Putamen (tissue), 1 donor: ENCODE measurements around the gene FRMD4A.
"Not testable (repeated sequence)": the region's sequence is repeated elsewhere in the genome, so short reads cannot be mapped to it uniquely, and the experiment has no call there.

ENCODE experiments used
- DNase-seq: peaks from one replicate; pipeline ENCODE4 v3.0.0-alpha.2; 2016; ENCODE audit warnings: low spot score

The FRMD4A gene

DNA sequence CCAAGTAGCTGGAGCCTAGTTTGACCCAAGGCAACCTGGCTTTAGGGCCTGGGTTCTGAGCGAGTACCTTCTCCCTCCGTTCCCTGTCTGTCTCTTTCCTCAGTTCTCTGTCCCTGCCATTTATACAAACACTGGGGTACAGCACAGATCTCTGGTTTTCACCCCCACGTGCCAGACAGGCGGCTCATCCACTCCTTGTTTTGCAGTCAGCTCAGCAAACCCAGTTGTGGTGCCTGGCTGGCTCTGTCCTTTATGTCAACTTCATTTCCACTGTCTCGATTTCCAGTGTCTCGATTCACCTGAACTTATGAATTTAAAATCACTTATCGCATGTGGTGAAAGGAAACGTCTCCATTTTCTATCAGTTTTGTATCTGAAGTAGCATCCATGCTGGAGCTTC lies 230.8 kb downstream of the FRMD4A start:
- no peak for DNase-seq

DNA sequence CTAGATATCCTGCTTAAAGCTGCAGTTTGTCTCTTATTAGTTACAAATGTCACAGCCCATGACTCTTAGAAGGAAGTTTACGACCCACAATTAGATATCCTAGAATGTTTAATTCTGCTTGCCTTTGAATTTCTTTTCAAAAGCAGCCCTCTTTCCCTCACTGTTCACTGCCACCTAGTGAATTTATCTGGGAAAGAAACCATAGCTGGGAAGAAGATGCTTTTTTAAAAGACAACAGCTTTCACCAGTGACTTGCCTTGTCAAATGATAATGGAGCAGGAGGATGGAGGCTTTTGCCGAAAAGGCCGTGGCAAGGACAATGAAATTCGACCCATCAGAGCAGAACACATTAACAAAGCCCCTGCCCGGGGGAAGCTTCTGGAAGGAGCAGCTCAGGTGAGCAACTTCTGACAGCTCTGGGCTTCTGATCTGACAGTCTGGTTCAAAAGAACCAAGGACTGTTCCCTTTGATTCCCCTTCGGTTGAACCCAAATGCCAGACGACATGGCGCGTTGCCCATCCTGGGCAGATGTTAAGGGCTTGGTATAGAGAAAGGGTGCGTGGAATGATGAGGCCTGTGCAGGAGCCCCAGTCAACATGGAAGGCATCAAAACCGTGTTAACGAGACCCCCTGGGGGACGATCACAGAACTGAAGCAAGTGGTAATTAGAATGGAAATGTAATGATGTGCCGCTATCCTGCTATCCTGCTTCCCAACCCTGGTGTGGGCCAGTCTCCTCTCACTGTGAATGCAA lies 236.8 kb downstream of the FRMD4A start:
- peak; percentile 21 for DNase-seq

DNA sequence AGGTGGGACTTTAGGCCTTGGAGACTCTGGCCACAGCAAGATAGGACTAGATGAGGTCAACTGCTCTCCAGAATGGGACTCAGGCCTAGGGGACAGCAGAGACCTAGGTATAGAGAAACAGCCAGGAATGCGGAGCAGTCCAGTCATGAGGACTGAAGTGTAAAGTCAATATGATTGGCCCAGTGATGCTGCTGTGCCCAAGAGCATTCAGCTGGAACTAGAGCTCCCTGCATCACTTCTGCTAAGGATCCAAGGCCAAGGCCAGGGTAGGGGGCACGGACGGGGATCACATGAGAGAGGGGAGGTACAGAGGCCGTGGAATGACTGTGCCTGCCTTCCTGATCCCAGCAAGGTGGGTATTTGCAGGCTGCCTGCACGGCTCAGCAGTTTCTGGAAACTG lies 237.9 kb downstream of the FRMD4A start:
- DNase-seq = no peak

DNA sequence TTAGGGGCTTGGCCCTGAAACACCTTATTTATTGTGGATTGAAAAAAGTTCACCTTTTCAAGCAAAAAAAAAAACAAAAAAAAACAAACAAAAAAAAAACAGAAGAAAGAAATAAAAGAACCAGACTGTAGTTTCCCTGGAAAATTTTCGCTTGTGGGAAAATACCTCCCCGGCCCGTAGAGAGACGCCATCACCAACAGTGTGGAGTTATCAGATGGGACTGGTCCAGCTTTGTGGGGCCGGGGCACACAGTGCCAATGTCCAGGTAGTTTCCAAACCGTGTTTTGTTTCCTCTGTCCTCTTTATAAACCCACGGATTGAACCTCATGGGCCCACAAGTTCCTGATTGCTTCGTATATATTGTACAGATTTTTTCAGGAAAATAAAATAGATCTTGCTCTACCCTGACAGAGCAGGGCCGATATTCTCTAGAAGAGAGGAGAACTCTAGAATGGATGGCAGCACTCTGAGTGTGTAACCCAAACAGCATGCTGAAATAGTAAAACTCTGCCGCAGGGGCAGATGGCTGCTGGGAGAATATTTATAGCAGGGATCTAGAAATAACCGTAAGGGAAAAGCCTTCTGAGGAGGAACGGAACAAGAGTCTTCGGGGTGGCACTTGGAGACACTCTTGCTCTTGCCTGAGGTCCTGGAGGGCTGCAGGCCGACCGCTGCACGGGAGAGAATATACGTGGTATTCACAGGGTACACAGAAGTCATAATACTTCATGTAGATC lies 241.0 kb downstream of the FRMD4A start:
- no peak for DNase-seq

DNA sequence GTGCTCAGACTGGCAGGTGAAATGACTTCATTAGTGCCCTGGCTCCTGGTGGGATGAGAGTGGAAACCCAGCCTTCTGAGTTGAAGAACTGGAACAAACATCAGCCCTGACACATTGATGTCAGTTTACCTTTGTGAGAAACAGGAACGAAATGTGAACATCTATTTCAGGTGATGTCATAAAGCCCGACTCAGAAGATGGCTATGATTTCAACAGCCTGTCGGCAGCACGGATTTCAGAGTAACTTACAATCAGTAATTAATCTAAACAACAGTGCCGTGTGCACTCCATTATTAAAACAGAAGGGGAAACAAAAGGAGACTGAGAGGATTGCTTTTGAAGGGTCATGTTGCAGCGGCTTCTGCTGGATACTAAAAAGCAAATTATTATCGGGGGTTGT lies 243.2 kb downstream of the FRMD4A start:
- no peak for DNase-seq

DNA sequence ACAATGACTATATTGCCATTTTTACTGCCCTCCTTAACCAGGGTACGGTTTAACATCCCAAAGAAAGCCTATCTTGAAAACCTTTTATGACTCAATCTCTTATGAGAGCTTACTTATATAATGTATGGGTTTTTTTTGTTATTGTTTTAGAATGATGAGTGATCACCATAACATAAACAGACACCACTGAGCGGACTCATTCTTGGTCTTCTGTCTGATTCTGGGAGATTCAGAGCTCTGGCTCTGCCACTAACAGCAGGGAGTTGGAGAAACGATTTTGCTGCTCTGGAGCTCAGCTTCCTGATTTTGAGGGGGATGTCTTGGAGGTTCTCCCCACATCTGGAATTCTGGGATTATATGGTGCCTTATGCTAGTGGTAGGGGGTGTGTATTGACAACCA lies 244.1 kb downstream of the FRMD4A start:
- no peak for DNase-seq

DNA sequence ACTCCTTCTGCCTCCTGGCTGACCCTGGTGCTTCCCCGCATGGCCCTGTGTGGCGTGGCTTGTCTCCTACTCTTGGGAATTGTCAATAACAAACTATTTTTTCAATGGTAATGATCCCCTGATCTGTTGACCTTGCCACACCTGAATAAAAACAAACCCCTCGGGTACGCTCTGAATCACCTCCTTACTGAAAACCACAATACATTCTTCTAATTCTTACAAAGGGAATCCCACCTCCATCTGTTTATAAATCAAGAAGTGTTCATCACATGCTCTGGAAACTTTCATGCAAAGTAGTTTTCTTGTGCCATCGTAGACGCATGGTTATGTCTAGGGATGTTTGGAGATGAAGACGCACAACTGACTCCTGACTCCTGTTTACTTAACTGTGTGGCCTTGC lies 245.8 kb downstream of the FRMD4A start:
- DNase-seq = no peak

DNA sequence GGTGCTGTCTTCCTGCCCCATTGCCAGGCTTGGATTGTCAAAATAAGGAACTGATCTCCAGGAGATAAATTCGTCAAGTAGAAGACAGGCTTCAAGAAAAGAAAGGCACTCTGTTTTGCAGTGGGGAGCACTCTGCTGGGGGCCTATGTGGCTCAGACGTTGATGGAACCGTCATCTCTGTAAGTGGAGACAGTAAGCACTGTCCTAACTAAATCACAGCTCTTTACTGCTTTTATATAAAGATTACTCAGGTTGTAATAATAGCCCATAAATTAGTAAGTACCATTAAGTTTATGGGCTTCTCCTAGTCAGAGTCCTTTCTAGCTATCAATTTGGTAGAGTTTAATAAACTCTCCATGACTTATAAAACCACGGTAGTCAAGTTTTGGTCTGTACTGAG lies 249.9 kb downstream of the FRMD4A start:
- no peak for DNase-seq

DNA sequence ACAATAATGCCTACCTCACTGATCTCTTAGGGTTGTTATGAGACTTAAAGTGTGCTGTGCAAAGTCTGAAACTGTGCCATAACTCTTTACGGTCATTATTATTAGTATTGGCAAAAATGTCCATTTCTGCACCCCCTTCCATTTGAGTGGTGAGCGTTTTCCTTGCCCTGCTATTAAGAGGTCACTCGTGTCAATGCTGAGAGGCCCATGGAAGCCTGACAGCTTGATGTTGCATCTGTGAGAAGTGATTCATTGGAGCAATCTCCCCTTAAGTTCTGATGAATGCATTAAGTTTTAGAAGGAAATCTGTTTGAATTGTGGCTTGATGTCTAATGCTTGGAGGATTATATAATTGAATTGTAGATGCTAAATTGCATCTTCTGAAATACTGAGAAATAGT lies 253.3 kb downstream of the FRMD4A start:
- DNase-seq = no peak

DNA sequence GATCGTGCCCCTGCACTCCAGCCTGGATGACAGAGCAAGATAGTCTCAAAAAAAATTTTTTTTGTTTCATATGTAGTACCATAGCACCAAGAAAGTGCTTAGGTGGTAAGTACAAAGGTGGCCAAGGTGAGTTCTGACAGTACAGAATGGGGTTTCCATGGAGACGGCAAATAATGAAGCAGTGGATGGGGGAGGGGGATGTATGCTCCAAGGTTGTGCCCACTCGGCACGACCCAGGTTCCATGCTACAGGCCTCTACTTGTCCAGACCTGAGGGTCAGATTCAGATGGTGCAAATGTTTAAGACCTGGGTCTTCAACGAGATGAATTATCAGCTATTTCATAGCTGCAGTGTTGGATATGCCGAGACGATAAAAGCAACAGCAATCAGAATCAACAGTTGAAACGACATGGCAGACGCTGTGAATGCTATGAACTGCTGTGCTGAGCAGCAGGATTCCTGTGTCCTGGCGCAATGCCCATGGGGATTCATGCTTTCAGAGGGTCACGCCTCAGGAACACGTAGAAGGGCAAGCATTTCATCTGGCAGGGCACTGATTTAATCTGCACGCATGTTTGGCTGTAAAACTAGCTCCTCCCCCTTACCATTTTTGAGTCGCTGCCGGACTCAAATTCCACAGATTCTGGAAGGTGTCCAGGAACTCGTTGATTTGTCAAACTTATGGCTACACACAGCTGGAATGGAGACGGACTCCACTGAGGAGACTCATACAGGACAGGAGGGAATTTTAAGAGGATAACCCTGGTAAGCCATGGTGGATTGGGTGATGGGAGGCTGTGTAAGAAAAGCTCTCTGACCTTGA lies 256.5 kb downstream of the FRMD4A start:
- no peak for DNase-seq

DNA sequence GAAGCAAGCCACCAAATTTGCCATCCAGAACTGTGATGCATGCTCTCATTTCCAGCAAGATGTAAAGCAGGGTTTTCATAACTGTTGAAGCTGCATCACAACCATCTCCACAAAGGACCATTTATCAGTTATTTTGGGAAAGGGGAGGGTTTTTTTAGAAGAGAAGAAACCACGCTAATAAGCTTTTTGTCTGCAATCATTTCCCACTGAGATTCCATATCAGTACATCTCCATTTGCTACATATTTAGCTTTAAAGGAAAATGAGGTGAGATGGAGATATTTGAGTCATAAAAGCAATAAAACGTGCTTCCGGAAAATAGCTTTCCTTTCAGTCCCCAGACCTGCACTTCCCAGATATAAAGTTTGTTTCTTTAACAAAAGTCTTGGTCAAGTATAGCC lies 258.2 kb downstream of the FRMD4A start:
- DNase-seq = no peak

DNA sequence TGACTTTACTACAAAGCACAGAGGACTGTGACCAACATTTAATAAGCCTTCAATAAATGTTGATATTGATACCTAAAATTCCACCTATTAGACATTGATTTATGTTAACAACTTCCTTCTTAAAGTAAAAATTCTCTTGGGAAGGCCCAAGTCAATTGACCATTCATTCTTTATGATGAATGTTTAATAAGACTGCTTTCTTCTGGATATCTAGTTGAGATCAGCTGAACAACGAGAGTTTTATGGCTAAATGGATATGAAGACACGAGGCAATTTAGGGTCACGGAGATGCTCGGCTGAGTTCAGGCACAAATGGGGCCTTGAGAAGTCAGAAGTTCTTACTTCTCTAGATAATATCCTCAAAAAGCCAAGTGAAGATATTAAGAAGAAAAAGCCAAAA lies 258.8 kb downstream of the FRMD4A start:
- DNase-seq = no peak

DNA sequence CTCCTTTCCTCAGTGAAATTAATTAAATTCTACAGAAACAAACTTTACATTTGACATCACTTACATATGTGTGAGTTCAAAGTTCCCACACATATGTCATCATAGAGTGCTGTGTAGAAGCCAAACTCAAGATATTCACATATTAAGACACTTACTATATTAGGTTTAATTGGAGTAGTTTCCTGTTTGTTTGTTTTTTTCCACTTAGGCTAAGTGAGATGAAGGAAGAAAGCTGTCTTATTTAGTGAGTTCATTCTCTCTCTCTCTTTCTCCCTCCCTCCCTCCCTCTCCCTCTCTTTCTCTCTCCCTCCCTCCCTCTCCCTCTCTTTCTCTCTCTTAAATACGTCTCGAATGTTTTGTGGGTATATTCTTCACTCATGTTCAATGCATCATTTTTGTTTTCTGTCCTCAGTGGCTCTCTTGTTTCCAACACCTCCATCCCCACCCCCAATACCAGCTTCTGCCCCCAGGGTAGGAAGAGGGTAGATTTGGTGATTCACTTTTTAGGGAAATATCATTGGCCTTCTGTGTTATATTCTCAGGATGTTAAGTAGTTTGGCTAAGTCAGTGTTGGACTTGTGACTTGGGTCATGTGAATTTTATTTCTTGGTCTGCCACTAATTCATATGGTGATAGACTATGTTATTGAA lies 262.0 kb downstream of the FRMD4A start:
- DNase-seq = no peak

DNA sequence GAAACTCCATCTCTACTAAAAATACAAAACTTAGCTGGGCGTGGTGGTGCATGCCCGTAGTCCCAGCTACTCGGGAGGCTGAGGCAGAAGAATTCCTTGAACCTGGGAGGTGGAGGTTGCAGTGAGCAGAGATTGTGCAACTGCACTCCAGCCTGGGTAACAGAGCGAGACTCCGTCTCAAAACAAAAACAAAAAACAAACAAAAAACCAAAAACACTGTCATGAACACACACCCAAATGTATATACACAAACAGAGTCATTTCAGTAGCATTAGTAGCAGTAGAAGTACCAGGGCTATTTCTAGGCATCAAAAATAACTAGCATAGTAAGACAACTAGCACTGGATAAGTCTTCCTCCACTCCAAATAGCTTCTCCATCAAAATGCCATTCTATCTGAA lies 263.1 kb downstream of the FRMD4A start:
- DNase-seq = not testable (repeated sequence)

DNA sequence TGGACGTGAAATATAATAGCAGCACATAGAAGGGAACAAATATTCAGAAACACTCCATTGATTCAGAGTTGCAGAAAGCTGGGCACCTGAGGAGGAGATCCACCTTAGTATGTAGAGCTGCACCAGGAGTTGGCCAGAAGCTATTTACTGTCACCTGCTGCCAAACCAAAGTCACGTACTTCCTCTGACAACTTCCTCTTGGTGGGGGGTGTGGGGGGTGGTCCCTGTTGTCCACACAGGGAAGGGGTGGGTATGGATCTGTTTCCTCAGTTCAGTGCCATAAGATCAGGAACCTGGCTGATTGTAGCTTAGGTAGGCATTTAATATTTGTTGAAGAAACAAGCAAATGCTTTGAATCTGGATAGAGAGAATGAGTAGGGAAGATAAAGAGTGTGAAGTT lies 264.6 kb downstream of the FRMD4A start:
- no peak for DNase-seq

DNA sequence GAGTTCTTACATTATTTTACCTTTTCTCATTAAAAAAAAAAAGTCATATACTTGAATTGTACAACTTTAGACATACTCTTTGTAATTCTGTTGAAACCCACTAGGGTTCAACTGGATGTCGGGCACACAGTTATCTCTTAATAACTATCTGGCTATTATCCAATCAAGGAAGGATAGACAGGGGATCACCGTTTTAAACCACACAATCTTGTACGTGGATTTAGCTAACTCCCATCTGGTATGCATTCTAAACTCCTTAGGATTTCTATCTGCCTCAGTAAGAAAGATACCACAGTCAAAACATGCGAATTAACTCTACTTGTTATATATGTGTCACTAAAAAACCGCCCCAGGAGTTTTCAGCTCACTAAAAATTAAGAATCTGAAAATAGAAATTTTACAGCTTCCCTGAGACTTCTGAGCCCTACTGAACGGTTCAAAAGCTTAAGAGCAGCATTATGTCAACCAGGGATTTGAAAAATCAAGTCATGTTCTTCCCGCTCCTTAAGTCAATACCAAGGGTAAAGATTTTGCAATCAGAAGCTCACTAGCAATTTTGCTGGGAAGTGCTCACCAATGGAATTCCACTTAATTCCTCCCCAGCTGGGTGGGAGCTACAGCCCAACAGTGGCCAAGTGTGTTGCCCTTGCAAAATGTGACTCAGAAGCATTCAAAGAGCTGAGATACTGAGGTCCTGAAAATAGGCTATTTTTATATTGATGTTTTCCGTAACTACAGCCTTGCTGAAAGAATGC lies 267.0 kb downstream of the FRMD4A start:
- no peak for DNase-seq

DNA sequence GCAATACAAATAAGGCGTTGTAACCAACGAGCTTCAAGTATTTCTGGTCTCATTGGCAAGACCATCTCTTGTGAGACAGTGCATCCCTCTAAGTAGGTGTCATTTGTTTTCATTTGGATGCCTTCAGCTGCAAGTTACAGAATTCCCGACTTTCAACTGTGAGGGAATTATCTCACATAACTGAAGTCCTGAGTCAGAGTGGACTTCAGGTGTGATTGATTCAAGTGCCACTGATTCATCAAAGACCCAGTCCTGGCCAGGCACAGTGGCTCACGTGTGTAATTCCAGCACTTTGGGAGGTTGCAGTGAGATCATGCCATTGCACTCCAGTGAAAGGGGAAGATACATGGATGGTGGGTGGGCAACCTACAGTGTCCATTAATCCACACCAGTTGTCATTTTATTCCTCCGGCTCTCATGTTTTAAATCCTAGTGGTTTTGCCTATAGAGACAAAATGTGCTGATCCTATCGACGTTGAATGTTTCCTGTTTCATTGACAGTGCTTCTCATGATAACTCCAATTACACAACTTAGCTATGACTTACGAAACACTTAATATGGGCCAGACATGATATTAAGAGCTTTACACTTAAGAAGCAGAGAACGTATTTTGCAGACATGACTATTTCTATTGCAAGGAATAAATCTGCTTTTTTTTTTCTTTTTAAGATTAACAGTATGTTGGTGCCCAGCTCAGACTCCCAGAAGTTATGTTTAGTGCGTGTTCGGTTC lies 268.0 kb downstream of the FRMD4A start:
- no peak for DNase-seq

DNA sequence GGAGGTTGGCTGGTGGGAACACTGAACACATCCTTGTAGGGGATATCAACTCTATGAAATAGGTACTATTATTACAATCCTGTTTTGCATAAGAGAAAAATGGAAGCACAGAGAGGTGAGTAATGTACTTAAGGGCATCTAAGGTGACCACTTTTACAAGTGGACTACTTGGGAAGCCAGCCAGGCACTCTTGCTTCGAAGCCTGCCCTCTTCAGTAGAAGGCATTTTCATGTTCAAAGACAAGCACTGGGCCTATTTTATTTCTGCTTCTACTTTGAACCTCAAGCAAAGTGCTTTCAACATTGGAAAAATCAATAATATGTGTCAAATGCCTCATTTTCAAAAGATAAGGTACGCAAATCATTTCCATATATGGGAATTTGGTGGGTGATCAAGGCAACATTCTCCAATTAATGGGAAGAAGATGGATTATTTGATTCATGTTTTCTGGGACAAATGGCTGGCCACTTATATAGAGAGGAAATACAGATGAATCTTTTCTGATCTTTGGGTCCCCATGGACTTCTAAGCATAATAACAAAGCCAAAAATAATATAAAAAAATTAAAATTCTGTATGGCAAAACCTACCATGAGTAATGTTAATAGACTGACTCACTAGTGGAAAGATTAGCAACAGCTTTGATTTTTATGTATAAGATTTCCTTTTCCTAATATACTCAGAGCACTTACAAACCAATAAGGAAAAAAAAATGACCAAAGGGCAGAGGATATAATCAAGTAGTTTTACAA lies 270.2 kb downstream of the FRMD4A start:
- no peak for DNase-seq

DNA sequence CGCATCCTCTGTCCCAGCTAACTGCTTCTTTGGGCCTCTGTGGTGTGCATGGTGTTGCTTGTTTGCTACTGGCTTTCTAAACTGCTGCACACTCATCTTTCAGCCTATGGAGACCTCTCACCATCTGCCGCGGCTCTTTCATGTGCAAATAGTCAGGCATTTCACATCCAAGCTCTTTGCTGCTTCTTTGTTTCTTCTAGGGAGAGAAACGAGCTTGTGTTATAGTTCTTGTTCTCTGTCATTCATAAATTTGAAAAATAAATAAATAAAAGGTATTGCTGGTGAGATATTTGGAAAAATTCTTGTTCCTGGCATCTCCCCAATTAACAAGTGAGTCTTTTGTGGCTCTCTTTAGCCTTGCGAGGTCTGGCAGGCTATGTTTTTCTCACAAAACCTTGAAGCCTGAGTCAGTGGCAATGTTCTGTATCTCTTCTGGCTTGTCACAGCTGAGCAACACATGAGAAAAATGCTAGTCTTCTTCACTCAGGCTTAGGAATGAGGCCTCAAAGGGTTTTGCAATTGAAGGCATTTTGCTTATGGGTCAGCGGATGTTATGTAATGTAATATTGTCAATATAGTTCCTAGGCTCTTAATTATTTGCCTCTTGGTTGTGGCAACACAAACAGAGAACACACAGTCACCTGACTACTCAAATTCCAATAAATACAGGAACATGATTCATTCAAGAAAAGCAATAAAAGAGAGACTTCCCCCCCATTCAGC lies 274.0 kb downstream of the FRMD4A start:
- no peak for DNase-seq

DNA sequence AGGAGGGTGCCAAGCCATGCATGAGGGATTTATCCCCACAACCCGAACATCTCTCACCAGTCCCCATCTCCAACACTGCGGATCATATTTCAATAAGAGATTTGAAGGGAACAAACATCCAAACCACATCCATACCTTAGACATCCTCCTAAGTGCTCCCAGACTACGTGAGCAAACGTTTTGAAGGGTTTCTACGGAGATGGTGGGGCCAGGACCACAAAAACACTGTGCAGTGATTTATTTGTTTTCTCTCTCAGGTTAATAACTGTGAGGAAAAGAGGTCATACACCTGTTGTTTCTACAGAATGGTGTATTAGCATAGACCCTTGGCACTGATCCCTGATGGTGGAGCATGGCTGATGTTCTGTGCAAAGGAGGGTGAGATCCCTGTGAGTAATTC lies 277.8 kb downstream of the FRMD4A start:
- DNase-seq = no peak
